Kidney (tissue), 14 donors: Measurements from ENCODE around the gene SHROOM4. TPM values are rescaled to one million over a fixed set of nuclear protein-coding genes. Genes with fewer than 3 reads are reported as not detected.

Experiments
- DNase-seq, 5 donors: peaks; one replicate each; pipeline ENCODE4 v3.0.0-alpha.2; 2013 to 2020
- FAIRE-seq: peaks from 2 replicates; lab custom pipeline; 2012; peaks lifted over from hg19 to GRCh38; lab: Jason Lieb, UNC
- H3K27ac ChIP-seq, 2 donors: one replicate each; pipeline ENCODE4 v1.7.0; 2013; ENCODE audit warnings: low read depth in 2 of 2, low read length in 2 of 2, inconsistent platforms in 1 of 2
- H3K27me3 ChIP-seq: one replicate; pipeline ENCODE4 v1.7.1; 2013; ENCODE audit warnings: low read length, inconsistent platforms; ENCODE audit not compliant: control insufficient read depth, insufficient read depth
- H3K36me3 ChIP-seq, 3 donors: one replicate each; pipeline versions ENCODE4 v1.7.0 to v1.7.1; 2013; ENCODE audit warnings: low read length in 3 of 3, control low read depth in 1 of 3, inconsistent platforms in 1 of 3; ENCODE audit not compliant: insufficient read depth in 3 of 3, control insufficient read depth in 2 of 3
- H3K4me1 ChIP-seq, 3 donors: one replicate each; pipeline versions ENCODE4 v1.7.0 to v1.7.1; 2013; ENCODE audit warnings: low read length in 3 of 3, inconsistent platforms in 1 of 3, low read depth in 1 of 3; ENCODE audit not compliant: control insufficient read depth in 2 of 3, insufficient read depth in 2 of 3
- H3K4me3 ChIP-seq, 3 donors: one replicate each; pipeline versions ENCODE4 v1.7.0 to v1.8.1; 2013; ENCODE audit warnings: low read length in 3 of 3, control low read depth in 1 of 3, inconsistent platforms in 1 of 3
- H3K9ac ChIP-seq, 3 donors: one replicate each; pipeline versions ENCODE4 v1.7.0 to v1.7.1; 2013; ENCODE audit warnings: low read length in 3 of 3, control low read depth in 1 of 3, inconsistent platforms in 1 of 3
- H3K9me3 ChIP-seq, 3 donors: one replicate each; pipeline versions ENCODE4 v1.7.0 to v1.7.1; 2013; ENCODE audit warnings: low read length in 3 of 3, control low read depth in 1 of 3, inconsistent platforms in 1 of 3; ENCODE audit not compliant: control insufficient read depth in 2 of 3, insufficient read depth in 1 of 3
- CTCF ChIP-seq: IDR thresholded peaks from 3 replicates; pipeline ENCODE4 v1.5.1; 2012; ENCODE audit warnings: mild to moderate bottlenecking, moderate library complexity, borderline replicate concordance; ENCODE audit not compliant: insufficient read depth; ENCODE audit errors: extremely low read depth
- intact Hi-C: fragments of 100-400 bp; cut with DNase I; formaldehyde crosslinking; loops from one replicate; pipeline ENCODE4 v1.11.1; 2022
- polyA plus RNA-seq: library from polyadenylated mRNA; stranded (reverse); fragments of 350-450 nt; fragmentation: Illumina TruSeq; extraction: RNeasy Lipid Tissue Mini Kit (QIAGEN cat#74804); gene quantifications from one replicate; pipeline ENCODE4 v1.2.3, GENCODE V29; 2014; ENCODE audit warnings: low read depth, low replicate concordance; ENCODE audit not compliant: insufficient read depth
- total RNA-seq: library from RNA; stranded (reverse); fragmentation: NEBNext Ultra II Directional; extraction: Animal tissue kit (Norgen Biotek cat#: 25700); gene quantifications from one replicate; pipeline ENCODE4 v1.2.1, GENCODE V29; 2021
- donor health status: control.
- donor health status: control.
- donor health status: control.
- donor health status: control.
- donor health status: control.
- donor health status: DM: yes; HTN: yes; CAD: no.
- donor health status: Normal renal cell carcinoma (clear cell type).

SHROOM4 gene
- total and polyA plus RNA-seq, 2 donors from 2014 or later: 5.7 to 21.8 TPM

GRCh38 chrX:50594788-50595187 lies 219.2 kb downstream of the SHROOM4 start:
- TF ChIP-seq CTCF: no peak
- peak in 1 of 5 donors; percentile 10 for DNase-seq

GRCh38 chrX:50586980-50587379 lies 227.0 kb downstream of the SHROOM4 start:
- no peak overlapping the region for H3K27ac ChIP-seq
- H3K27me3 ChIP-seq: no peaks in the 10 kb centered on the region
- H3K9me3 ChIP-seq: no peaks in the 10 kb centered on the region
- no peak for FAIRE-seq
- H3K36me3 ChIP-seq: no peaks in the 10 kb centered on the region
- DNase-seq: no peak
- no peak overlapping the region for H3K9ac ChIP-seq
- H3K4me3 ChIP-seq: no peak overlapping the region
- no peaks in the 10 kb centered on the region for H3K4me1 ChIP-seq
- TF ChIP-seq CTCF: no peak
- intact Hi-C loops: no loop called here

More at GRCh38 chrX:50594788-50595187, 219.2 kb downstream of the SHROOM4 start:
- H3K9ac ChIP-seq: no peak overlapping the region
- H3K36me3 ChIP-seq: peaks cover 0 to 21% (median 3%) of the 10 kb centered on the region in 3 donors
- no peaks in the 10 kb centered on the region for H3K9me3 ChIP-seq
- no peak overlapping the region for H3K4me3 ChIP-seq
- intact Hi-C loops: no loop called here
- H3K27ac ChIP-seq: no peak overlapping the region
- no peaks in the 10 kb centered on the region for H3K4me1 ChIP-seq
- no peaks in the 10 kb centered on the region for H3K27me3 ChIP-seq
- FAIRE-seq: no peak

- Histone ChIP-seq H3K36me3 (no peaks in the 10 kb centered on the region), H3K4me3 (no peak overlapping the region), H3K9ac (no peak overlapping the region), H3K9me3 (no peaks in the 10 kb centered on the region), H3K27me3 (no peaks in the 10 kb centered on the region), H3K27ac (no peak overlapping the region), H3K4me1 (no peaks in the 10 kb centered on the region)
- FAIRE-seq: no peak
- intact Hi-C loops: no loop called here
- TF ChIP-seq CTCF: no peak
- DNase-seq: no peak
These were observed 227.6 kb downstream of the SHROOM4 start for GRCh38 chrX:50586407-50586806.

- no peak for DNase-seq
- Histone ChIP-seq H3K9me3 (no peaks in the 10 kb centered on the region), H3K4me3 (no peak overlapping the region), H3K9ac (no peak overlapping the region), H3K27me3 (no peaks in the 10 kb centered on the region), H3K36me3 (no peaks in the 10 kb centered on the region), H3K27ac (no peak overlapping the region), H3K4me1 (no peaks in the 10 kb centered on the region)
- intact Hi-C loops: no loop called here
- no peak for TF ChIP-seq CTCF
- no peak for FAIRE-seq
These were observed 232.6 kb downstream of the SHROOM4 start for GRCh38 chrX:50581405-50581804.
